Testis (tissue), 3 donors: ENCODE data around the gene ARFGAP1. TPM values are rescaled to one million over a fixed set of nuclear protein-coding genes. Genes with fewer than 3 reads are reported as not detected.

Experiments used
- DNase-seq: peaks from one replicate; pipeline ENCODE4 v3.0.0-alpha.2; 2019
- H3K27ac ChIP-seq, 2 donors: fragments of 200-600 bp; sonication (generic); one replicate each; pipeline ENCODE4 v1.5.1; 2019
- H3K27me3 ChIP-seq: fragments of 200-600 bp; sonication (generic); one replicate; pipeline ENCODE4 v1.5.1; 2019
- H3K36me3 ChIP-seq: fragments of 200-600 bp; sonication (generic); one replicate; pipeline ENCODE4 v1.5.1; 2017; ENCODE audit warnings: low read depth; ENCODE audit errors: missing control alignments
- H3K4me1 ChIP-seq: fragments of 200-600 bp; sonication (generic); one replicate; pipeline ENCODE4 v1.5.1; 2019
- H3K4me3 ChIP-seq, 2 donors: fragments of 200-600 bp; sonication (generic); one replicate each; pipeline ENCODE4 v1.5.1; 2017 to 2019
- H3K9me3 ChIP-seq: fragments of 200-600 bp; sonication (generic); one replicate; pipeline ENCODE4 v1.5.1; 2017
- CTCF ChIP-seq, 3 experiments: fragments of 450-650 bp in 2 of 3; fragments of 200-600 bp in 1 of 3; sonication (generic) in 1 of 3; IDR thresholded peaks; one replicate each; pipeline ENCODE4 v1.5.1; 2016 to 2019; ENCODE audit warnings: antibody characterized with exemption in 3 of 3, mild to moderate bottlenecking in 2 of 3, moderate library complexity in 1 of 3
- POLR2A ChIP-seq: fragments of 450-650 bp; IDR thresholded peaks from one replicate; pipeline ENCODE4 v1.6.1; 2017; ENCODE audit warnings: antibody characterized with exemption, mild to moderate bottlenecking, moderate library complexity
- whole genome bisulfite sequencing, 2 donors: methylation state at CpG; one replicate each; pipeline ENCODE4 v1.1.5; 2018; 5-methylcytosine and 5-hydroxymethylcytosine counted together
- intact Hi-C: fragments of 100-400 bp; cut with DNase I; formaldehyde crosslinking; loops from one replicate; pipeline ENCODE4 v1.15.1; 2023; ENCODE audit warnings: low total_unique reads
- polyA plus RNA-seq: library from polyadenylated mRNA; stranded (reverse); fragments of 350-450 nt; fragmentation: Illumina TruSeq; extraction: RNeasy Lipid Tissue Mini Kit (QIAGEN cat#74804); gene quantifications from one replicate; pipeline ENCODE4 v1.2.3, GENCODE V29; 2014; ENCODE audit warnings: low read depth, low replicate concordance; ENCODE audit not compliant: insufficient read depth
- total RNA-seq, 2 donors: library from RNA; depleted of rRNA; stranded (reverse); fragments of >200 nt; gene quantifications; one replicate each; pipeline ENCODE4 v1.2.3, GENCODE V29; 2016

The ARFGAP1 gene
- total and polyA plus RNA-seq, 3 donors from 2014 or later, result 97.0 to 126 (median 110) TPM

- Histone ChIP-seq H3K9me3 (no peaks in the 10 kb centered on the region), H3K27me3 (no peaks in the 10 kb centered on the region), H3K36me3 (no peaks in the 10 kb centered on the region), H3K4me3 (no peak overlapping the region), H3K4me1 (peaks cover 17% of the 10 kb centered on the region), H3K27ac (no peak overlapping the region)
- intact Hi-C loops, result no loop called here
- TF ChIP-seq CTCF (IDR thresholded peaks at IDR 0.05) (no peak), POLR2A (no peak)
- 80 to 90% methylated on average over 2 to 9 of the region's 9 CpGs for WGBS, 2 donors
- no peak for DNase-seq
Observed at GRCh38 chr20:63314015-63314471, 41.4 kb downstream of the ARFGAP1 start.

GRCh38 chr20:63314566-63315239, 42.1 kb downstream of the ARFGAP1 start:
- Histone ChIP-seq H3K27ac (no peak overlapping the region), H3K4me1 (peaks cover 17% of the 10 kb centered on the region), H3K9me3 (no peaks in the 10 kb centered on the region), H3K4me3 (no peak overlapping the region), H3K36me3 (no peaks in the 10 kb centered on the region), H3K27me3 (no peaks in the 10 kb centered on the region)
- 93 to 98% methylated on average over 14 to 21 of the region's 21 CpGs for WGBS, 2 donors
- no peak for TF ChIP-seq POLR2A
- TF ChIP-seq CTCF (IDR thresholded peaks at IDR 0.05), result no peak
- intact Hi-C loops, result loop anchor here (5.0 kb wide), 1 partner anchor 63 kb away; no protein-coding TSS in a partner anchor
- no peak for DNase-seq

GRCh38 chr20:63315240-63315689, 42.7 kb downstream of the ARFGAP1 start:
- H3K9me3 ChIP-seq, result no peaks in the 10 kb centered on the region
- H3K4me1 ChIP-seq, result peaks cover 17% of the 10 kb centered on the region
- H3K36me3 ChIP-seq, result no peaks in the 10 kb centered on the region
- no peak overlapping the region for H3K27ac ChIP-seq
- no peak for TF ChIP-seq POLR2A
- no peak for DNase-seq
- H3K4me3 ChIP-seq, result no peak overlapping the region
- WGBS, 2 donors, result 42 to 63% methylated on average over 6 to 15 of the region's 15 CpGs
- intact Hi-C loops, result loop anchor here (5.0 kb wide), 1 partner anchor 62 kb away; no protein-coding TSS in a partner anchor
- no peaks in the 10 kb centered on the region for H3K27me3 ChIP-seq

- TF ChIP-seq CTCF (IDR thresholded peaks at IDR 0.05) (no peak), POLR2A (no peak)
- Histone ChIP-seq H3K4me1 (peaks cover 17% of the 10 kb centered on the region), H3K4me3 (no peak overlapping the region), H3K36me3 (no peaks in the 10 kb centered on the region), H3K9me3 (no peaks in the 10 kb centered on the region), H3K27ac (no peak overlapping the region), H3K27me3 (no peaks in the 10 kb centered on the region)
- intact Hi-C loops, result loop anchor here (5.0 kb wide), 1 partner anchor 61 kb away; no protein-coding TSS in a partner anchor
- WGBS, 2 donors, result 81% methylated on average over 30 of the region's 31 CpGs; no CpG with 5 or more reads in 1 of the 2 donors
- no peak for DNase-seq
Observed at GRCh38 chr20:63315731-63316491, 43.3 kb downstream of the ARFGAP1 start.

GRCh38 chr20:63316502-63316921, 43.9 kb downstream of the ARFGAP1 start:
- H3K4me3 ChIP-seq, result no peak overlapping the region
- H3K27ac ChIP-seq, result no peak overlapping the region
- no peak for TF ChIP-seq POLR2A
- no peak for TF ChIP-seq CTCF (IDR thresholded peaks at IDR 0.05)
- no peaks in the 10 kb centered on the region for H3K27me3 ChIP-seq
- no peak for DNase-seq
- no peaks in the 10 kb centered on the region for H3K36me3 ChIP-seq
- intact Hi-C loops, result loop anchor here (5.0 kb wide), 1 partner anchor 61 kb away; no protein-coding TSS in a partner anchor
- peaks cover 17% of the 10 kb centered on the region for H3K4me1 ChIP-seq
- 85% methylated on average over 14 of the region's 14 CpGs for WGBS, 2 donors
- H3K9me3 ChIP-seq, result no peaks in the 10 kb centered on the region
